EL (cell line): ENCODE measurements around the gene ASIC2.
A peak's percentile ranks its signal among the peaks of the same experiment; 100 is the strongest.

Source experiments
- DNase-seq: peaks from one replicate; pipeline ENCODE4 v3.0.0-alpha.2; 2016

The ASIC2 gene

DNA sequence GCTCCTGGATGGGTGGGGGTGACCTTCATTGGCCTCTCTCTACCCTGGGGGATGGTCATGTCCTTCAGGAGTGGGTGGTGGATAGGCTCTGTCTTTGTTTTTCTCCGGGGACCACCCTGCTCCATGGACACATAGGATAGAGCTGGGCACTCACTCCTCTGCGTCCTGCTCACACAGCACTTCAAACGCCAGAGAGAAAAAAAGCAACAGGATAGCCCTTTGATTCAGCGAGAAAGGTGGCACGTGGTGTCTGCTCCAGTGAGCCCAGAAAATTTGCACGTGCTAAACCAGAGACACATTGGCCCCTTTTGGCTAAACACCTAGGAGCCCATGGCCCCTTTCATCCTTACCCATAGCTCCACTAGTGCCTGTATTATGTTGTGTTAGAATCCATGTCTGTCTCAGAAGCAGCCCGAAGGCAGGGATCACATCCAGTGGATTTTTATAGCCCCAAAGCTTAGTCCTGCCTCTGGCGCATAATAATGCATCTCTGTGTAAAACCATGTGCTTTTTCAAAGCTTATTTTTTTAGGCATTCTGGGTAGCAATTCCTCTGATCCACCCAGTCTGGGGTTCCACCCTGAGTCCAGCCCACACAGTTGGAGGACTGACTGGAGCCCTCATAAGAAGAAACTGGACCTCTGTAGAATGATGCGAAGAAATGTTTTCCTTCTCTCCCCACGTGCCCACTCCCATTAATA is 90.1 kb downstream of the ASIC2 start:
- DNase-seq, result no peak

DNA sequence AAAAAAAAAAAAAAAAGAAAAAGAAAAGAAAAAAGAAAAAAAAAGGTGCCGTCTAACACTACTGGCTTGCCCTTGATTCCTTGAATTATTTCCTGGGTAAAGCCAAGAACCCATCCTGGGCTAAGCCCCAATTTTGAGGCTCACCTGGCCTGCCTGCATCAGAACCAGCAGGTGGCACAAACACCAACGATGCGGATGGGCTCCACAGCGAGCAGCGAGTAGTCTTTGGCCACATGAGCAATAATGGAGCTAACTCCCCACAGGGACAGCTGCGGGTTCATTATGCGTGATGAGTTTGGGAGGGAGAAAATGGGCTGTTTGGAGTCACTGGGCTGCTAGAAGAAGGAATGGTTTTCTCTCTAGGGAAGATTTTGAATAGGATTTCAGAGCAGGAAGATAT is 91.1 kb downstream of the ASIC2 start:
- no peak for DNase-seq

GRCh38 chr17:33201283-33201682 is 91.8 kb downstream of the ASIC2 start:
- DNase-seq, result no peak

GRCh38 chr17:33200587-33200986 is 92.5 kb downstream of the ASIC2 start:
- DNase-seq, result peak; percentile 2

DNA sequence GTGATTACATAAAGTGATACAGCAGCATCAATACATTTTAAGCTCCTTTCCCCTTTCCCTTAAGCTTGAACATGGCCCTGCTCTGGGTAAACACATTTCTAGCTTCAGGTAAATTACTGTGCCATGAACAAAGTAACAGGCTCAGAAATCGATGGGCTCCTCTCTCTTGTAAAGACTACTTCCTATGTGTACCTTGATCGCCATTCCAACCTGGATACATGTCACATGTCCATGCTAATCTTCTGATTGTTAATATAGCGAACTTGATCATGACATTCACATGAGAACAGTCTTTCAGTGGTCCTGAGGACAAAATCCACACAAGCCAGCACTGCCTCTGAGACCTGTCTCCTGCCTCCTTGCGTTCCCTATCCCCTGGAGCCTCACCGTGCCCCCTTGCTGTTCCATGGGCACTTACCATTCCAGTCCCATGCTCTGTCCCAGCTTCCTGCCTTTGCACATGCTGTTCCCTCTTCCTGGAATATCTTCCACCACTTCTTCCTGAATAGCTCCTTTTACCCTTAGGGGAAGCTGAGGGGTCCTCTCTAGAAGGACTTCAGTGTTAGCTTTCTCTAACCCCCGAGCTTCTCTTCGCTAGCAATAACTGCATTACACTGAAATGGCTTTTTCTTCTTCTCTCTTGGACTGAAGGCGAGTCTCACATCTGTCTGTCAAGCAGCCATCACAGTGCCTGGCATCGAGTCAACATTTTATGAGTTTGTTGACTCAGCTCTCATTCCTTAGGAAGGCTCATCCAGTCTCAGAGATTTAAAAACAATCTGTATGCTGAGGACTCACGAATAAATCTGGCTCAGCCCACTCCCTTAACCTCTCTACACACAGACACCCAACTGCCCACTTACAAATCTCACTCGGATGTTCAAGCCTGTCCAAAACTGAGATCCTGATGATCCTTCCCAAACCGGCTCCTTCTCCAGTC is 93.3 kb downstream of the ASIC2 start:
- peak; percentile 4 for DNase-seq

GRCh38 chr17:33198954-33199353 is 94.1 kb downstream of the ASIC2 start:
- DNase-seq, result no peak

GRCh38 chr17:33197342-33197741 is 95.8 kb downstream of the ASIC2 start:
- no peak for DNase-seq

GRCh38 chr17:33196883-33197282 is 96.2 kb downstream of the ASIC2 start:
- no peak for DNase-seq

GRCh38 chr17:33192951-33193911 is 99.9 kb downstream of the ASIC2 start:
- no peak for DNase-seq

GRCh38 chr17:33183487-33184026 is 109.5 kb downstream of the ASIC2 start:
- DNase-seq, result no peak

DNA sequence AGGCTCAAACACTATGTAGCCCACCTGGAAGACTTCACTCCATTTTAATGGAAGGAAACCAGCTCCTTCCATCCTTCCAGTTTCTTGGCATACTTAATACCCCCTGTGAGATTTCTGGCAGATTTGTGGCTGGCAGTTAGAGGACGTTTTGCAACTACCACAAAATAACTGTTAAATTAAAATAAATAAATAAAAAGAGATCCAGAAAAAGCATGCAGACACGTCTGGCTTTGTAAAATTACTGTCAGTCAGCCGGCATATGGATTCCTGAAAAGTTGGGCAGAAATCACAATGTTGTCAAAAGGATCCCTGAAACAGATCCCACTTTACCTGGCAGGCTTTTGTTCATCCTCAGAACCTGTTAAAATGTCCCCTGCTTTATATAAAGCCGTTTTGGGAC is 113.9 kb downstream of the ASIC2 start:
- no peak for DNase-seq

DNA sequence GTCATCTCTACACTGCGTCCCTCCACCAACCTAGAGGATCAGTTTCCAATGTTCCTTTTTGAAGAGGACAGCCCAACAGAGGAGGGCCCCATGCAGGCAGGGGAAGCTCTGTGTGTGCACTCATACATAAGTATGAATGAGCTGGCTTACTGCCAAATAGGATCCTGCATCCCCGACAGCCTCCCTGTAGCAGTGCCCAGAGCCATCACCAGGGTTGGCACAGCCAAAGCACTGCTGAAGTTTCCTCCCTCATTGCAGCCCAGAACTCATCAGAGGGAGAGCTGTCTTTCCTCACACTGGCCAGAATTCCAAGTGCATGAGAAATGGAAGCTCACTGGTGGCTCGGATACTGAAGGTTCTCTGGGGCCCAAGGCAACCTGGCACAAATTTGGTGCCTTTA is 114.4 kb downstream of the ASIC2 start:
- no peak for DNase-seq

DNA sequence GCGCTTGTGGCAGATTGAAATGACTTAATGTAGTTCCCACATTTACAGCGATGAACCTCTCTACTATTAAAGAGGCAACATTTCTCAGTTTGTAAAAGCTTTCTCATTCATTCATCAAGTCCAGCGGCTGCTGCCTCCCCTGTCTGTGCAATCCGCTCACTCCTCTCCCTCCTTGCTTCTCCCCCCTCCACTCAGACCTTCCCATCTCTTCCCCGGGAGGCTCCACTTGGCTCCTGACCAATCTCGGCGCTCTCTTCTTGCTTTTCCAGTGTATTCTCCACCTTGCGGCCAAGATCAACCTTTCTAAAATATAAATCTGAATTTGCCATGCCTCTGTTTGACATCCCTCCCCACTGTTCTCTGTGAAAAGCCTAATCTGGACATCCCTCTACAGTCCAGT is 117.5 kb downstream of the ASIC2 start:
- DNase-seq, result no peak

DNA sequence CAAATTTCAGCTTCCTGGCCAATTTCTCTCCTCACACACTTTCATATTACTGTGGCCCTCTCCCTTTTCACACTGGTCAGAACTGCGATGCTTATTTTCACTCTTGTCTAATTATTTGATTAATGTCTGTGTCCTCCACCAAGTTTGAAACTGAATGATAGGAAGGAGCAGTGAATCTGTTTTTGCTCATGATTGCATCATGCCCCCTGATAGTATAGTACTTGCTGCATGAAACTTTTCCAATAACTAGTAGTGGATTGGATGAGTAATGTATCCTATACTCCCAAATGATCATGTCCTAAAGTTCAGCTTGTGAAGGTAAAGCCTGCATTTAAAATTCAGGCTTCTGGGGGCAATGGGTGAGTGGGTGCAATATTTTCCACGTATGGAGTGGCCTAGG is 121.2 kb downstream of the ASIC2 start:
- DNase-seq, result no peak

GRCh38 chr17:33169580-33170285 is 123.4 kb downstream of the ASIC2 start:
- peak; percentile 34 for DNase-seq

DNA sequence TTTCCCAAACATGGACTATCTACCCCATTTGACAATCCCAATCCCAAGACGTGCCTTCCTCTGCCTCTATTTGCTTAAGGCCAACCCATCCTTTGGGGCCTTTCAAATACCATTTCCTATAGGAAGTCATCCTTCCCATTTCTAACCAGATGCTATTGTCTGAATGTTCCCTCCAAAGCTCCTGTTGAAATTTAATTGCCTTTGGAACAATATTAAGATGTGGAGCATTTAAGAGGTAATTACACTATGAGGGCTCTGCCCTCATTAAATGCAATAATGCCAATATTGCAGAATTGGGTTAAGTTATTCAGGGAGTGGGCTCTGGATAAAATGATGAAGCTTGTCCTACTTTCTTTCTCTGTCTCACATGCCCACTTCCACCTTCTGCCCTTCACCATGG is 125.4 kb downstream of the ASIC2 start:
- no peak for DNase-seq

- no peak for DNase-seq
Observed at GRCh38 chr17:33166472-33166871, 126.6 kb downstream of the ASIC2 start.

DNA sequence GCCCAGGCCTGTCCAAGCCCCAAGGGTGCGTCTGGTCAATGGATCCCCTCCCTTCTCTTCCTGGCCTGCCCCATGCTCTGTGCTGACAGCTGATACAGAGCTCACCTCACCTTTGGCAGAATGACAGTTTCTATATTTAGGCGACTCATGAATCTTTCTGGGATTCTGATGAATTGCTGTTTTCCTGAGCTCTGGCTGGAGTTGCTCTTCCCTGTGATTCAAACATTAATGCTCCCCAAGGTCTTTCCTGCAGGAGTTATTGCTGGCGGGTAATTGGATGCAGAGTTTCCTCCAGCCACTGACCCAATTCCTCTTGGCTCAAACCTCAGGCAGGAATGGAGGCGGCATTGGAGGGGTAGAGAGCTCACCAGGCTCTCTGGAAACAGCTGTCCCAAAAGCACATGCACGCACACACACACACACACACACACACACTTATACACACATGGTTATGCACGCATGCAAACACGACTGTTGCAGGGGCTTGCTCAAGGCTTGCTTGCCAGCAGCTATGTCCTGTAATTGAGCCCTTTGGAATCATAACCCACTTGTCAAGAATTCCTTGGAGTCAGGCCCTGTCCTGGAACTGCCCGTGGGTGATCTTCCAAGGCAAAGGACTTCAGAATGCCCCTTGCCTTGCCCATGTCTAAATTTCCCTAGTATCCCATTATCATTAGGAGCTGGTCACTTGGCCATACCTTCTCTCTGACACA is 128.8 kb downstream of the ASIC2 start:
- no peak for DNase-seq

DNA sequence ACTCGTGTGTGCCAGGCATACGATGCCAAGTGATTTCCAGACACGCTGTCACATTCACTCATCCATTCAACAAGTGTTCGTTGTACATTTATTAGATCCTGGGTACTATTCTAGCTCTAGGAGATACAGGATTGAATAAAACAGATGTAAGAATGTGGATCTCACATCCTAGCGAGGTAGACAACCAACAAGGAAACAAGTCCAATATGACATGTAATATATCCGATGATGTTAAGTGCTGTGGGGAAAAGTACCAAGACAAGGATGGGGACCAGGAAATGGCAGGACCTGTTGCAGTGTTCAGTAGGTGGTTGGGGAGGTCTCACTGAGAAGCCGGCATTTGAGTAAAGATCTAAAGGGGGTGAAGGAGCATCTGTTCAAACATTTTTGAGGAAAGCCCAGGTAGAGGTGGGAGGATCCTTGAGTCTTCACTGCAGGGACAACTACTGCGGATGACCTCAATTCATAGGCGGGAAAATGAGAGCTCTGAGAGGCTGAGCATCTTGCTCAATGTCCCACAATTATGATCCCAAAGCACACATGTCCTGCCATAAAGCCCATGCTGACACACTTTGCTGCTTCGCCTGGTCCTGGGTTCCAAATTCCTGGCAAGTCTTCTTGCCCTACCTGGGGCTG is 129.4 kb downstream of the ASIC2 start:
- DNase-seq, result no peak

GRCh38 chr17:33154869-33155455 is 138.1 kb downstream of the ASIC2 start:
- no peak for DNase-seq

- DNase-seq, result no peak
Observed at GRCh38 chr17:33152783-33153182, 140.3 kb downstream of the ASIC2 start.
